ENCODE results near the gene CHSY1.

- TF ChIP-seq GATA2 (IDR thresholded peaks at IDR 0.05; ENCODE audit: low read depth, low read length) (no peak), GATA3 (IDR thresholded peaks at IDR 0.05; ENCODE audit: low read depth, low read length) (no peak)
Observed at GRCh38 chr15:101171954-101172353, 79.9 kb downstream of the CHSY1 start.

Data from SH-SY5Y (cell line).